Lung (tissue), 12 donors: Measurements from ENCODE around the gene UBE2A. TPM values are rescaled to one million over a fixed set of nuclear protein-coding genes. Genes with fewer than 3 reads are reported as not detected.

ENCODE experiments used
- ATAC-seq: fragments of 200-7000 bp; cut with Tn5 transposase; one replicate; pipeline ENCODE4 v1.9.1; 2020; ENCODE audit warnings: moderate number of reproducible peaks; ENCODE audit not compliant: insufficient read depth, low FRiP score
- DNase-seq, 3 donors: peaks; one replicate each; pipeline ENCODE4 v3.0.0-alpha.2; 2013 to 2017
- H3K27ac ChIP-seq, 2 donors: one replicate each; pipeline ENCODE4 v1.5.1; 2013; ENCODE audit warnings: mild to moderate bottlenecking in 2 of 2, moderate library complexity in 2 of 2, control low read depth in 1 of 2, inconsistent platforms in 1 of 2, low read depth in 1 of 2, low read length in 1 of 2
- H3K27me3 ChIP-seq, 3 donors: one replicate each; pipeline ENCODE4 v1.5.1; 2013; ENCODE audit warnings: low read length in 2 of 3; ENCODE audit not compliant: control insufficient read depth in 3 of 3, insufficient read depth in 3 of 3
- H3K36me3 ChIP-seq, 4 donors: one replicate each; pipeline ENCODE4 v1.5.1; 2013; ENCODE audit warnings: low read length in 4 of 4, mild to moderate bottlenecking in 1 of 4, moderate library complexity in 1 of 4; ENCODE audit not compliant: control insufficient read depth in 4 of 4, insufficient read depth in 4 of 4
- H3K4me1 ChIP-seq, 5 donors: one replicate each; pipeline ENCODE4 v1.5.1; 2013; ENCODE audit warnings: low read length in 5 of 5, mild to moderate bottlenecking in 2 of 5, moderate library complexity in 1 of 5; ENCODE audit not compliant: control insufficient read depth in 5 of 5, insufficient read depth in 5 of 5
- H3K4me3 ChIP-seq: one replicate; pipeline ENCODE4 v1.5.1; 2013; ENCODE audit warnings: mild to moderate bottlenecking, control low read depth, moderate library complexity
- H3K9ac ChIP-seq, 2 donors: one replicate each; pipeline ENCODE4 v1.5.1; 2013; ENCODE audit warnings: low read length in 2 of 2, control low read depth in 1 of 2; ENCODE audit not compliant: insufficient read depth in 1 of 2
- H3K9me3 ChIP-seq, 4 donors: one replicate each; pipeline ENCODE4 v1.5.1; 2013; ENCODE audit warnings: low read length in 3 of 4, mild to moderate bottlenecking in 1 of 4, moderate library complexity in 1 of 4; ENCODE audit not compliant: control insufficient read depth in 4 of 4, insufficient read depth in 3 of 4
- WGBS, 2 donors: extraction: QIAGEN DNeasy Blood & Tissue Kit; methylation state at CpG; one replicate each; pipeline ENCODE4 v1.1.7; 2013; 5-methylcytosine and 5-hydroxymethylcytosine counted together
- polyA plus RNA-seq, 2 donors: library from polyadenylated mRNA; stranded (reverse); fragments of 200-250 nt; gene quantifications; one replicate each; pipeline ENCODE4 v1.2.1, GENCODE V29; 2013
- total RNA-seq, 2 donors: library from RNA; depleted of rRNA in 1 of 2; stranded (reverse); fragments of >200 nt in 1 of 2; gene quantifications; one replicate each; pipeline ENCODE4 v1.2.1, GENCODE V29; 2014 to 2021
- TF ChIP-seq, protein P1 (sequence below): IDR thresholded peaks from 2 replicates; pipeline ENCODE4 v1.5.1; 2012; ENCODE audit warnings: mild to moderate bottlenecking; ENCODE audit errors: control extremely low read depth, extremely low read depth
- donor health status: control.
- donor health status: control.
- donor health status: Bipolar disorder and iron deficiency.
- donor health status: healthy.
- donor health status: DM: yes; HTN: yes; CAD: no.

The UBE2A gene
- total and polyA plus RNA-seq, 4 donors: 44.9 to 50.4 (median 47.8) TPM

DNA sequence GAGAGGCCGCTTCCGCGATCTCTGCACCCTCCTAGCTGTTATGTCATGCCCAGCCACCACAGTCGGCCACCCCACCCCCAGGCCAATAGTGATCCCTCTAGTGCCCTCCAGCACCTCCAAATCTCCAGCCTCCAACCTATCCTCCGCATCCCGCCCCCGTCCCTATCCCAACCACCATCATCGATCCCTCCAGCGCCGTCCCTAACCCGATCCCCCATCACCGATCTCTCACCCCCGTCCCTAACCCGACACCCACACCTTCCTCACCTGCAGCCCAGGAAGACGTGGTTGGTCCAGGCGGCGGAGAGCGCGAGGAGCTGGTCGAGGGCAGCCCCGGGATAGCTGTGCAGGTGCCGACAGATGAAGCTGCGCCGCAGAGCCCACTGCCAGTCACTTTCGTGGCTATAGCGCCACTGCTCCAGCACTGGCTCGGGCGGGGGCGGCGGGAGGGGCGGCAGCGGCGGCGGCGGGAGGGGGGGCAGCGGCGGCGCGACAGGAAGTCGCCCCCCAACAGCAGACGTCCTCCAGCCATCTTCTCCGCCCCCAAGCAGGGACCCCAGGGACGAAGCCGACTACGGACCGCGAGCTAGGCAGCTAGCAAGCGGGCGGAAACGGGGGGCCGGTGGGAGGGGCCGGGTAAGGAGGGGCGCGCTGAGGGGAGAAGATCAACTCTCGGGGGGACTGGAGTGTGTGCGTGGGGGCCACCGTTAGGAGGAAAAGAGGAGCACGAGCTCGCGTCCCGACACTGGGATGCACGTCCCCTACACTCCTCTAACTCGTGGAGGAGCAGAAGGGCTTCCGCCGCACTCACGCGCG, 31.3 kb downstream of the UBE2A start:
- TF ChIP-seq, protein P1, sequence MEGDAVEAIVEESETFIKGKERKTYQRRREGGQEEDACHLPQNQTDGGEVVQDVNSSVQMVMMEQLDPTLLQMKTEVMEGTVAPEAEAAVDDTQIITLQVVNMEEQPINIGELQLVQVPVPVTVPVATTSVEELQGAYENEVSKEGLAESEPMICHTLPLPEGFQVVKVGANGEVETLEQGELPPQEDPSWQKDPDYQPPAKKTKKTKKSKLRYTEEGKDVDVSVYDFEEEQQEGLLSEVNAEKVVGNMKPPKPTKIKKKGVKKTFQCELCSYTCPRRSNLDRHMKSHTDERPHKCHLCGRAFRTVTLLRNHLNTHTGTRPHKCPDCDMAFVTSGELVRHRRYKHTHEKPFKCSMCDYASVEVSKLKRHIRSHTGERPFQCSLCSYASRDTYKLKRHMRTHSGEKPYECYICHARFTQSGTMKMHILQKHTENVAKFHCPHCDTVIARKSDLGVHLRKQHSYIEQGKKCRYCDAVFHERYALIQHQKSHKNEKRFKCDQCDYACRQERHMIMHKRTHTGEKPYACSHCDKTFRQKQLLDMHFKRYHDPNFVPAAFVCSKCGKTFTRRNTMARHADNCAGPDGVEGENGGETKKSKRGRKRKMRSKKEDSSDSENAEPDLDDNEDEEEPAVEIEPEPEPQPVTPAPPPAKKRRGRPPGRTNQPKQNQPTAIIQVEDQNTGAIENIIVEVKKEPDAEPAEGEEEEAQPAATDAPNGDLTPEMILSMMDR: no peak
- Histone ChIP-seq H3K4me1 (peaks cover 0 to 3% (median 0%) of the 10 kb centered on the region in 5 donors), H3K9ac (peak overlapping the region; percentile 44 to 91), H3K4me3 (peak overlapping the region; percentile 69), H3K9me3 (no peaks in the 10 kb centered on the region), H3K27me3 (no peaks in the 10 kb centered on the region), H3K27ac (peak overlapping the region; percentile 83 to 94), H3K36me3 (peaks cover 0 to 2% (median 0%) of the 10 kb centered on the region in 4 donors)
- 0 to 31% methylated on average over 34 to 68 of the region's 68 CpGs for WGBS, 2 donors
- DNase-seq (peak; percentile 5 to 33 (median 30)), ATAC-seq (peak; percentile 42)

DNA sequence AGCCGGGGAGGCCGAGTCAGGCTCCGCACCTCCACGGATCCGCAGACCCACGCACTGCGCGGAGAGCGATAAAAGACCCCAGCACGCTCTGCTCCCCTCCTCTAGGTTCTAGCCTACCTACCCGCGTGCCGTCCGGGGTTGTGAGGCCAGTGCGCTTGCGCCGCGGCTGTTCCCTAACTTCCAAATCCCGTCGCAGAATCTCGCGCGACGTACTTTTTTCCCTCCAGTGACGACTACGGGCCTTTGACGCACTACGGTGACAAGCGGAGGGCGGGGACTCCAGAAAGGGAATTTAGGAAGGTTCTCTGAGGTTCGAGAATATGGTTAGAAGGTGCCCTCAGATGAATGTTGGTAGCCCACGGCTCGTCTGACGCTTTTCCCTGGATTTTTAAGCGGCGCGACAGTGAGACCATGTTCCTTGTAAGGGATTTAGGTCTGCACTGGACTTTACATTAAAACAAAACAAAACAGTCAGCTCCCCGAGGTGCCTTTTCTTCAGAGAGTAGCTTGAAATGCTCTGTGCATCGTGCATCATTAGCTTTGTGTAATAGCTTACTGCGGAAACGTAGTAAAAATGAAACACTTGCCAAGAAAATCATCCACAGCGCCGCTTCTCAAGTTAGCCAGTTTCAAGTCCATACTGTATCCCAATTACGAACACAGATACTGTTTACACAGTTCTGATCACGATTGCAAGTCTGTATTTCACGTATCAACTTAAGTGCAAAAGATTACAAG, 32.1 kb downstream of the UBE2A start, which contains the start of gene NKRF:
NKRF (minus strand) TSS at position 145 of the 738 bp plus-strand sequence.
- Histone ChIP-seq H3K27me3 (no peaks in the 10 kb centered on the region), H3K27ac (peak within 1 kb of the TSS; percentile 84 to 94), H3K4me3 (peak within 1 kb of the TSS; percentile 69), H3K9ac (peak within 1 kb of the TSS; percentile 44 to 91), H3K4me1 (peaks cover 0 to 3% (median 0%) of the 10 kb centered on the region in 5 donors), H3K9me3 (no peaks in the 10 kb centered on the region), H3K36me3 (no peaks in the 10 kb centered on the region)
- TF ChIP-seq, protein P1: no peak
- WGBS, 2 donors: 6 to 37% methylated on average over 31 to 46 of the region's 46 CpGs
- ATAC-seq (peak; percentile 96), DNase-seq (peak; percentile 93 to 96 (median 95))

DNA sequence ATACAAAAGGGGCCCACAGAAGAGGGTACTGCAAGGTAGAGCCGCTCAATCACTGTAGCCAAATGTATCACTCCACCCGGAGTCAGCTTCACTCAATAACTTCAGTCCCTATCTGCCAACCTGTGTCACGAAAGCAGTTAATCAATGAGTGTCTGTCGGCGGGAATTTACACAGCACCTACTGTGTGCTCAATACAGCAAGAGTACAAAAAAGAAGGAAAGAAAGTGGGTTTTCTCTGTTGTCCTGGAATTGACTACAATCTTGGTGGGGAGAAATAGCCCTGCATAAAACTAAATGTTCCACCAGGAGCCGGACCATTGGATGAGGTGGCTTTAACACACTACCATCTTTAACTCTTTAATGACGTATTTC, 32.6 kb downstream of the UBE2A start:
- no peaks in the 10 kb centered on the region for H3K9me3 ChIP-seq
- ATAC-seq (no peak), DNase-seq (no peak)
- peak overlapping the region in 1 of 2 donors; percentile 91 for H3K9ac ChIP-seq
- no peak overlapping the region for H3K4me3 ChIP-seq
- H3K4me1 ChIP-seq: peaks cover 0 to 3% (median 0%) of the 10 kb centered on the region in 5 donors
- TF ChIP-seq, protein P1: no peak
- no peaks in the 10 kb centered on the region for H3K36me3 ChIP-seq
- peak overlapping the region; percentile 84 to 94 for H3K27ac ChIP-seq
- 61 to 67% methylated on average over 7 of the region's 7 CpGs for WGBS, 2 donors
- H3K27me3 ChIP-seq: no peaks in the 10 kb centered on the region
